Activated naive CD8-positive, alpha-beta T cell treated with anti-CD3 and anti-CD28 coated beads, Interleukin-2, amount 50 U/mL, for 16 hours (primary cell): ENCODE data around the gene KCNAB1.

Experiments
- DNase-seq: peaks from one replicate; pipeline ENCODE4 v3.0.0-alpha.2; 2020; ENCODE audit warnings: low read depth, low spot score

Gene KCNAB1

DNA sequence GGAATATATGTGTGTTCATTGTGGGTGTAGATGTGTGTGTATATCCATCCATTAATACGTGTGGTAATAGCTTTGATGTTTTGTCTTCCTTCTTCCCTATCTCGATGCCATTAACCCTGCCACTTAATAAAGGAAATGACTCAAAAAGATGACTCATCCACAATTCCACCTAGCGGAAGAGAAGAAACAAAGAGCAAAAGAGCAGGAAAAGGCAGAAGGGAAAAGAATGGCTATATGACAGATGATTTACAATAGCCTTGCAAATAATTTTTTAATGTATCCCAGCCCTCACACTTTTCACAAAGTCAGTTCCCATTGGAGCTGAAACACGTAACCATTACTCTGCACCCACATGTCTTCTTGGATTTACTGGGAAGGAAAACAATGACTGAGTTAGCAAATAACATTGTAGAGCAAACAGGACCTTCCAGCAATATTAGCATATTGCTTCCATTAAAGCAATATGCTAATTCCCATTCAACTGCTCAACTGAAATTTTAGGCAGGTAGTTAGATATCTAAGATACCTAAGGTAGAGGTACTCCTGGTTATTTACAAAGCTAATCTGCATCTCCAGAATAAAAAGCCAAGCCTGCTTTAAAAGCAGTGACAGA lies 197.2 kb downstream of the KCNAB1 start:
- no peak for DNase-seq

DNA sequence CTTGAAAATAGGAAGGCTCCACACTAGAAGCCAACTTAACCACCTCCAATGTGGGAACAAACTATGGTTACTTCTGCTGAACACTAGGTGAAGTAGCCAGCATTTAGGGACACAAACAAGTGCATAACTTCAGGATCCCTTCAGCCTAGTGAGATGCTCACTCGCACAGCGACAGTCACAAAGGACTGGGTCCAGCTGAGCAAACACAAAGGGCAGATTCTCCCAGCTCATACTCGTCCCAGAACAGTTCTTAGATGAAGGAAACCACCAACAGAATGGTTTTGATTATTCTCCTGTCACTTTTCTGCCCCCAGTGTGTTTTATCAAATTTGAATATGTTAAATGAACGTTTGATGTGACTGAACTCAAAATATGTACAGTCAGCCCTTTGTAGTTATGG lies 201.6 kb downstream of the KCNAB1 start:
- no peak for DNase-seq

DNA sequence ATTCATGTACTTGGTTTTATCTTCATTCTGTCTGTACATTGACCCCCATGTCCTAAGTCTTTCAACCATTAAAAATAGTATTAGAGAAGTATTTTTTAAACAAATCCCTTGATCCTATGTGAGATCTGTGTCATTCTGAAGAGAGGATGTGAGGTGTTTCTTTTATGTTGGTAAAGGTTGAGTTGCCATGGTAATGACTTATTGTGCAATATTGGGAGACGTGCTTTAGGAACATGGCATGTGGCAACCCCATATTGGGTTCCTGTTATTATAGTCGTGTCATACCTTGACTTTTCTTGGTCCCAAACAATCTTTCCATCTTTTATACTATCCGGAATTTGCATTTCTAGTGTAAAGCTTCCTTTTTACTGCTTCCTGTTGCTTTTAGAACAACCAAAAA lies 203.1 kb downstream of the KCNAB1 start:
- DNase-seq = no peak

DNA sequence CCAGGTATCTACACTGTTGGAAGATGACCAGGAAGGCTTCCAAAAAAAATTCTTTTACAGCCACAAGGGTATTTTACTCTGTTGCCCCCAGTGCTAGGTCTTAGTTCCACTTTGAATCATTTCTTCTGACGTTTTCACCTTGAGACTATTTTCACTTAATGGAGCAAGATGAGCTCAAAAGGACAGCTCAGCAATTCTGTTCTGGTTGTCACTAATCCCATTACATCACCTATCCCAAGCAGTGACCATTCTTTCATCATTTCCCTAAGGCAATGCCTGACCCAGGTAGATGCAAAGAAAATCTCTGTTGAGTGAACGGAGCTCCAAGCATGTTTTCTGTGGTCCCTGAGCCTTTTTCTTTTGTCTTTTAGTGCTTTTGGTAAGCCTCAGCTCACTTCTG lies 210.0 kb downstream of the KCNAB1 start:
- DNase-seq = no peak

GRCh38 chr3:156332304-156332703 lies 211.9 kb downstream of the KCNAB1 start:
- no peak for DNase-seq

DNA sequence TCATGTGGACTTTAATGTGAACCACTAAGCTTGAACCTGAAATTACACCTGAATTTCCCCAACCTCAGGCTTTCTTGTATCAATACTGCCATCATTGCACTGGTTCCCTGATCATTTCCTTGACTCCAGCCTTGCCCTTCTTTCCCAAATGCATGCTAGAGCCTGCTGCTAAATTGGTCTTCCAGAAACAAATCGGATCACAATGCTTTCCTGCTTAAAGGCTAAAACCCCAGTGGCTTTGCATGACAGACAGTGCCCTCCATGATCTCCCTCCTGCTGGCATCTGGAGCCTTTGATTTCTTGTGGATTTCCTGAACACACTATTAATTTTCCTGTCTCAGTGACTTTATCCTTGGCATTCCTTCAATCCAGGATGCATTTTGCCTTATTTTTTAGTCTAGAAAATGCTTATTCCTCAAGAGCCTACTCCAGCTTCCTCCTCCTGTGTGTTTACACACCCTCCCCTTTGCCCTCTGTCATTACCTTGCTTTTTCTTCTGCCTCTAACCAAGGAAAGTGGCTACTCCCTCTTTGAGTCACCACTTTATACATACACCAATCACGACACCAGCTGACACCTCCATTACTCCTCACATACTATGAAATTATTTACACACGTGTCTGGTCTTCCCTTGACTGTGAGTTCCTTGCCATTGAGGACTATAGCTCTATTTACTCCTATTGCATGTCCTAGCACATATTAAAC lies 214.6 kb downstream of the KCNAB1 start:
- no peak for DNase-seq

GRCh38 chr3:156339491-156339890 lies 219.1 kb downstream of the KCNAB1 start:
- no peak for DNase-seq

DNA sequence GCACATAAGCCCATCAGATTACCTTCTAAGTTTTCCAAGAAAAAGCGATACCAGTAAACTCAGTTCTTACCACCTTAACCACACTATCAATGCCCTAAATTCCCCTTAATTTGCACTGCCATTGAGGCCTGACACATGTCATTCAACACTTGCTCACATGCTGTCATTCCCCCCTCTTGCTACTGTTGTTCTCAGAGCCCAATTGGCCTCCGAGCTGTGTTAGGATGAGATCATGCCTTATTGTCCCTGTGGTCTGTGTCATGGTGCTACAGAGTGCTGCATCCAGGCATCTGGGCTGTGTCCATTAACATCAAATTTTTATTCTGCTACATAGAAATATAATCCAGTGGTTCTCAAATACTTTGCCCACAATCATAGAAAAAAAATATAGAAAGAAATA lies 221.0 kb downstream of the KCNAB1 start:
- DNase-seq = no peak

DNA sequence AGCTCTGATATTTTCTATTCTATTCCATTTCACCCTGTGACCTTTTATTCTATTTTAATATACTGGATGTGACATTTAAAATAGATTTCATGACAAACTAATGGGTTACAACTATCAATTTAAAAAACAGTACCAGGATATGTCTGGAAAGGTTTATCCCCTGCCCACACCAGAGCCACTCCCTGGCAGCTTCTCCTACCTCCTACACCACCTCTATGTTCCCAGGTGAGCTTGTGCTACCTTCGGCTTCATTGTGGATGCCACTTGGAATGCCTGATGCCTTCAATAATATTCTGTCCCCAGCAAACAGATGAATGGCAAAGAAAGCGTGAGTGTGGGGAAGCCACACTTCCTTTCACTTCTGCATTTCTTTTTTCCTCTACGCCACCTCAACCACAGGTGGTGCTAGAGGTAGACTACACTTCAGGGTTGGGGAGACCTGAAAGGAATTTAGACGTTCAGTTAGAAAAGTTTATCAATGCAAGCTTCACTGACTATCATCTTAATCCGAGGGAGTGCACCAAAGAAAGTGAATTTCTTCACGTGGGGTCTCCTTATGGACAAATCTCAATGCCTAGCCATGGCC lies 221.5 kb downstream of the KCNAB1 start:
- no peak for DNase-seq

DNA sequence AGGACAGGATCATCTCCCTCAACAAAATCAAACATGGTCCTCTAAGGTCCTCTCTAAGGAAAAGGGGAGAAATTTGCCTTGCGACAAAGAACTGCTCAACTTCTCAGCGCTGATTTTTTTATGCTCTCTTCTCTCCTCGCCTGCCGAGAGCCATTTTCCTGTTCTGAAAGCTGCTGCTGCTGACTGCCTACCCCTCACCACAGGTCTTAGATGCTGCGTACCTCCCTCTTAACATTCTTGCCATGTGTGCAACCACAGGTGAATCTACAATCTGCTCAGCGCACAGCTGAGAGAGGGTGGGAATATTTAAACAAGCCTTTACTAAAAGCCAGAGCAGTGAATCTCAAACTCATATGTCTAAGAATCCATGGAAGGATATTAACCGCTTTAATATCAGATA lies 223.8 kb downstream of the KCNAB1 start:
- no peak for DNase-seq

DNA sequence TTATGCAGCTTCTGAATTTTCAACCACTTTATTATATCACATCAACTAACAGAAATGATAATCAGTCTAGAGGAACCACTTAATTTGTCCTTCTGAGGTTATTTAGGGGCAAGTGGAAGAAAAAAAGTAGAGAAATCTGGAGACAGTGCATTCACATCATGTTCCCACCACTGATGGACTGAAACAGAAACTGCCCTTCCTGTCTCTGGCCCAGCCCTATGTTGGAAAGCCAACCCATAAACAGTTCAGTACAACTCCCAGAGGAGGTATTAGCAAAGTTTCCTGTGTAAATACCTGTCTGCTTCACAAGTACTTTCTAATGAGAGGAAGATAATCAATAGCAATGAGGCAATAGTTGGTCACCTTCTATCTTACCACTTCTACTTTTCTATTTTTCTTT lies 228.7 kb downstream of the KCNAB1 start:
- DNase-seq = no peak

DNA sequence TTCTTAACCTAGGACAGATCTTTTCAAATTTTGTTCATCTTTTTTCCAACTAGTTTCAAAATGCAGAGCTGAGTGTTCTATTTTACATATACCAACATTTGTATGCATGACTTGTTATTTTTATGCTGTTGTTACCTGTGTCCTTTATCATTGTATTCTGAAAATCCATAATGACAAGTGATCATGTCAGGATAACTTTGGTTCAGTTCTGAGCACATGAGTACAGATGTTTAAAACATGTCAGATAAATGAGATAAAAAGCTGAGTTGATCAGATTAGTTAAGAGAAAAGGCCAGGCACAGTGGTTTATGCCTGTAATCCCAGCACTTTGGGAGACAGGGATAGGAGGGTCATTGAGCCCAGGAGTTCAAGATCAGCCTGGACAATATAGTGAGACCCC lies 229.6 kb downstream of the KCNAB1 start:
- no peak for DNase-seq

DNA sequence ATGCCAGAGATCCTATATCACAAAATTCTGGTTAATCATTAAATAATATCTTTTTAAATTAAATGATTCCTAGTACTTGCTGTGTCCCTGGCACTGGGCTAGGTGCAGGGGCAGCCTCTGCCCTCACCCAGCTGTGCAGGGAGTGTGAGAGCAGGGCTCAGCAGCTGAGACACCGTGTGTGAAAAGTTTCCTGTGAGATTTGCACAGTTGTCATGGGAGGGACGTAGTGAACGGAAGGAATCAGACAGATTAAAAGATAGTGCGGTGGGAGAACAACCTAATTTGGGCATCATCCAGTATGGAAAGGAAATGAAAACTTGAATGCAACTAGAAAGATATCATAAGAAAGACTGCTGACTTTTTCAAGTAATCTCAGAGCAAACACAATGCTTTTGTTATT lies 230.4 kb downstream of the KCNAB1 start:
- DNase-seq = no peak

DNA sequence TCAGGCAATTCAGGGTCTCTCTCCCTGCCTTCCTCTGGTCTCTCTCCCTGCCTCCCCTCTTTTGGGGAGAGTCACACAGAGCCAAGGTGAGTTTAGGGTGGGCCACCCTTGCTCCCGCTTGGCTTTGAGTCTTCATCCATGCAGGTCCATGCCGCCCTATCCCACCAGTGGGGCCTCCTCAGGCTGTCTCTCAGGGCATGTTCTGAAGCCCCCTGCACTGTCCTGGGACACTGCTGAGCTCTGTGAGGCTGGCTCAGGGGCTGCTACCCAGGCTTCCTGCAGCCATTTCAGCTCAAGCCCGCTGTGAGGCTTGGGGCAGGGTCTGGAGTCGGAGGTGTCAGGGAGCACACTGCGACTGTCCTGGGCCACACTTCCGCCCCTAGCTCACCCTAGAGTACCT lies 231.4 kb downstream of the KCNAB1 start:
- DNase-seq = no peak

DNA sequence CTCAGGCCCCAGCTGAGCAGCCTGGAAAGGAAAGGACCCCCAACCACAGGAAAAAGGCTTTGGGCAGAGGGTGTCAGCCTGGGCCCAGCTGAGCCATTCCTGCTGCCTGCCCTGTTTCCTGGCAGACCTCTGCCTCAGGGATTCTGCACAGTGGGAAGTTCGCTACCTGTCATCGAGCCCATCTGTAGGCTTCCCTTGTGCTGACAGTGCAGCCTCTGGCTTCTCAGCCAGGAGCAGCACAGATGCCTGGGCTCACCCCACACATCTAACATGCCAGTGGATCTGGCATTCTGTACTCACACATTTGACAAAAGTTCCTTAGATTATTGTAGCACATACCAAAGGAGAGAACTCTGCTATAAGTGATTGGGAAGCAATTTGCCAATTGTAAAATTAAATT lies 232.3 kb downstream of the KCNAB1 start:
- DNase-seq = no peak

DNA sequence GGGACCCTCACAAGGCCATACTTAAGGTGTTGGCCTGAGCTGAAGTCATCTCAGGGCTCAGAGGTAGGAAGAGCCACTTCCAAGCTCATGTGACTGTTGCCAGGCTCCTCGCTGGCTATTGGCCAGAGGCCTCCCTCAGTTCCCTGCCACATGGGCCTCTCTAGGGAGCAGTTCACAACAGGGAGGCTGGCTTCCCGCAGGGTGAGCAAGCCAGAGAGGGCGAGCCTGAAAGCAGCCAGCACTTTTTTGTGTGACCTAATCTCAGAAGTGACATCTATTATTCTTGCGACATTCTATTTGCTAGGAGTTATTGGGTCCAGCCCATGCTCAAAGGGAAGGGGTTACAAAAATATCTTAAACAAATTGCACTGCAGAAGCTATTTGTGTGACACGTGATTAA lies 233.2 kb downstream of the KCNAB1 start:
- no peak for DNase-seq

- no peak for DNase-seq
Observed at GRCh38 chr3:156356537-156357363, 236.4 kb downstream of the KCNAB1 start.

- no peak for DNase-seq
Observed at GRCh38 chr3:156358232-156358631, 237.9 kb downstream of the KCNAB1 start.

DNA sequence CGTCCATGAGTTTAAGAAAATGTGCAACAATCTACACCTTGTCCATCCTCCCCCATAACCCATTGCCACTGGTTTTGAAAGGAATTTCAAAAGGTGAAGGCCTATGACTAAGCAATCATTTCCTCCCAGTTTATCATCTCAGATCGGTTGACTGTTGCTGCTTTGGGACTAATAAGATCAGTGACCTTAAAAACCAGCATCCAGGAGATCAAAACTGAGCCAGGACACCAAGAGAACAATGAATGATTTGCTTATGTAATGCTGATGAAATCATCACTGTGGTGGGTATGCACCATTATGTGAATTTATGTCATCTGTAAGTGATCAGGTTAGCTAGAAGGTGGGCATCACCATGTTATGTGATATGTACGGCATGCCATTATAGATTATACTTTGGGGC lies 239.0 kb downstream of the KCNAB1 start:
- no peak for DNase-seq

GRCh38 chr3:156360083-156360482 lies 239.7 kb downstream of the KCNAB1 start:
- no peak for DNase-seq

DNA sequence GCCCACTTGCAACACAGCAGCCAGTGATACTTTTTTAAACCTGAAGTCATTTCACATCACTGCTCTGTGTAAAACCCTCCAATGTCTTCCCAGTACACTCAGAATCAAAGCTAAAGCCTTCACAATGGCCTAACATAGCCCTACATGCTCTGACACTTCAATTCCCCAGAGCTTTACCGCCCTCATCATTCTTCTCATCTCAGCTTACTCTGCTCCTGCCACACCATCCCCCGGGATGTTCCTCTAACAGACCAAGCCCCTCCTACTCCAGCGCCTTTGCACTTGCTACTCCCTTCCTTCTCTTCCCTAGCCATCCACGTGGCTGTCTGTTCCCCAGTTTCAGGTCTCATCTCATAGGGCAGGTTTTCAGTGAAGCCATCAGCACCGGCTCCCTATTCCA lies 240.6 kb downstream of the KCNAB1 start:
- no peak for DNase-seq

DNA sequence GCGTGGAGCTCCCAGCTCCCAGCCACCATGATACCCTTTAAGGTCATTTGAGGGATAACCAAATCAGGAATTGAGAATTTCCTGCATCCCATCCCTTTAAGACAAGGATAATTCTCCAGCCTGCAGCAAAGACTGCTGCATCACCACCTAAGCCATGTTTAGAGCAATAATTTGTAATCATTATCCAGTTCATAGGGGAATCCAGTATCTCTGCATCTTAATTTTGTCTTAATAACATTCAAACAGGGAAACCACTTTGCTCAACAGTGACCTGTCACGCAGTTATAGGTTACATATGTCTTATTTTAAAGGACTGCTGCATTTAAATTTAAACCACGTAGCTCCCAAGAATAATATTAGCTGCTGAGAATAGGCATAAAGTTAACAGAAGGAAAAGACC lies 246.2 kb downstream of the KCNAB1 start:
- no peak for DNase-seq

GRCh38 chr3:156368189-156368588 lies 247.8 kb downstream of the KCNAB1 start:
- no peak for DNase-seq
